HFF-Myc (cell line): ENCODE results near the gene TRPM4.

Experiments used
- DNase-seq: peaks from one replicate; pipeline ENCODE4 v3.0.0-alpha.2; 2011; ENCODE audit warnings: low read depth; ENCODE audit errors: extremely low read depth
- H3K4me3 ChIP-seq: replicated peaks from 2 replicates; pipeline ENCODE4 v1.5.1; 2011; ENCODE audit warnings: low read depth, mild to moderate bottlenecking, control low read depth, low read length
- TF ChIP-seq, protein P1 (sequence below): IDR thresholded peaks from 2 replicates; pipeline ENCODE4 v1.5.1; 2012; ENCODE audit warnings: mild to moderate bottlenecking, low read depth, low read length, control low read depth; ENCODE audit errors: missing control alignments

Gene TRPM4

DNA sequence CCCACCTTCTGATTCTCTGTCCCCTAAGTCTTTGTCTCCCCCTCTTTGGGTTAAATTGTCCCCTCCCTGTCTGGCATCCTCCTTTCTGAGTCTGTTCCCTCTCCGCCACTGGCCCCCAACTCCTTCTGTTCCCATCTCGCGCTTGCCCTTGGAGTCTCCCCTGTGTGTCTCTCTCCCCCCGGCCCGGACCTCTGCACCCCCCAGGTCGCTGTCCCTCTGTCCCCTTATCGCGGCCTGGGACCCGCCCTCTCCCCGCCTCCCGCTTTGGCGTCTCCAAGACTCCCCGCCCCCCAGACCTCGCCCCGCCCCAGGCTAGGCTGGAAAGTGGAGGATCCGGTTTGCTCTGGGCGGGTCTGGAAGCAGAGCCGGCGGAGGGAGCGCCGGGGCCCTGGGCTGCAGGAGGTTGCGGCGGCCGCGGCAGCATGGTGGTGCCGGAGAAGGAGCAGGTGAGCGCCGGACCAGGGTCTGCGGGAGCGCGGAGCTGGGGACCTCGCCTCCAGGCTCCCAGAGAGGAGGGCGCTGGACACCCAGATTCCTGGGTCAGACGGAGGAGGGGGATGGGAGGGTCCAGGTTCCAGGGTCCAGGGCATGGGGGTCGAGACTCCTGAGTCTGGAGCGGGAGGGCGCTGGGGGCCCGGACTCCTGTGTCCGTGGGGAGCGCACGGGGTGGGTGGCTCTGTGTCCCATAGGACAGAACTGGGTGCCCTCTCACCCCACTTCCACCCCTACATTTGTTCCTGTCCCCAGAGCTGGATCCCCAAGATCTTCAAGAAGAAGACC is at the start of gene TRPM4:
TRPM4 (plus strand) TSS at position 348 of the 780 bp plus-strand sequence; CDS start at position 423, 75 bp downstream.
- peak within 1 kb of the TSS; percentile 69 for H3K4me3 ChIP-seq
- DNase-seq, result no peak
- TF ChIP-seq, protein P1, sequence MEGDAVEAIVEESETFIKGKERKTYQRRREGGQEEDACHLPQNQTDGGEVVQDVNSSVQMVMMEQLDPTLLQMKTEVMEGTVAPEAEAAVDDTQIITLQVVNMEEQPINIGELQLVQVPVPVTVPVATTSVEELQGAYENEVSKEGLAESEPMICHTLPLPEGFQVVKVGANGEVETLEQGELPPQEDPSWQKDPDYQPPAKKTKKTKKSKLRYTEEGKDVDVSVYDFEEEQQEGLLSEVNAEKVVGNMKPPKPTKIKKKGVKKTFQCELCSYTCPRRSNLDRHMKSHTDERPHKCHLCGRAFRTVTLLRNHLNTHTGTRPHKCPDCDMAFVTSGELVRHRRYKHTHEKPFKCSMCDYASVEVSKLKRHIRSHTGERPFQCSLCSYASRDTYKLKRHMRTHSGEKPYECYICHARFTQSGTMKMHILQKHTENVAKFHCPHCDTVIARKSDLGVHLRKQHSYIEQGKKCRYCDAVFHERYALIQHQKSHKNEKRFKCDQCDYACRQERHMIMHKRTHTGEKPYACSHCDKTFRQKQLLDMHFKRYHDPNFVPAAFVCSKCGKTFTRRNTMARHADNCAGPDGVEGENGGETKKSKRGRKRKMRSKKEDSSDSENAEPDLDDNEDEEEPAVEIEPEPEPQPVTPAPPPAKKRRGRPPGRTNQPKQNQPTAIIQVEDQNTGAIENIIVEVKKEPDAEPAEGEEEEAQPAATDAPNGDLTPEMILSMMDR, result no peak

DNA sequence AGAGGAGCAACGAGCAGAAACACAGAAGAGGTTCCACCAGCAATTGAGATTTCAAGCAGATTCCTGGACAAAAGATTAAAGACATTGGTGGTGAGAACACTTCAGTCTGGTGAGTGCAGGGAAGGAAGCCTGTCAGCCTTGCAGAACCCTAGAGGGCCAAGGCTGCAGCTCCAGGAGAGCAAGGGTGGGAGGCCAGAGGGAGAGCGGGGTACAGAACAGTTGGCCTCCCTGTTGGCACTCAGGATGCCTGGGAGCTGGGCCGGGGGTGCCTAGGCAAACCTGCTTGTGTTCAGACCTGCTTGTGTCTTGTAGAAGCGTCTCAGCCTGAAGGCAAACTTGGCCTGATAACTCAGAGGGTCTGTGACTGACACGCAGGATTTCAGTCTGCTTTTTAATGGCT is 48.5 kb upstream of the TRPM4 start:
- no peak for DNase-seq
- TF ChIP-seq, protein P1, result no peak
- H3K4me3 ChIP-seq, result no peak overlapping the region

DNA sequence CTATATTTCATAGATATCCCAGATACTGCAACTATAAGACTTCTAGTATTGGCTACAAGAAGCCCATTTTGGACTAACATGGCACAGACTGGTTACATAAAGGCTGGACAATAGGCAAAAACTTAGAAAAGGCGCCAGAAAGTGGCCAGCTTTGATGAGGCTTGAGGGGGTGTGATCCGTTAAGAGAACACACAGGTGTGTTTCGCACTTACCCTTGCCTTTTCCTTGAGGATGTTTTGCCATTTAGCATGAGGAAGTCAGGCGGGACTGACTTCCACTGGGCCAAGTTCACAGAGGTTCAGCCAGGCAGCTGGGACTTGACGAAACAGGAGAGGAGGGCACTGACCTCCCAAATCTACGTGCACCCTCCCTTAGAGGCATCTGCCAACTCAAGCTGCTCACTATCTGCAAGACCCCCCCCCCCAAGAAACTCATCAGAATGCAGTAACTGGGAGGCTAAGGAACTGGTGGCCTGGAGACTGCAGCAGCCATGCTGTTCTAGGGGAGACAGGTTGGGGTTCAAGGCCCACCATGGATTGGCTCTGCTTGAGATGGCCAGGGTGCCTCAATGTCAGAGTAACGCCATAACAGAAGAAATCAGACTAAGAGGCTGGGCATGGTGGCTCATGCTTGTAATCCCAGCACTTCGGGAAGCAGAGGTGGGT is 47.9 kb upstream of the TRPM4 start:
- TF ChIP-seq, protein P1, result no peak
- DNase-seq, result no peak
- no peak overlapping the region for H3K4me3 ChIP-seq

DNA sequence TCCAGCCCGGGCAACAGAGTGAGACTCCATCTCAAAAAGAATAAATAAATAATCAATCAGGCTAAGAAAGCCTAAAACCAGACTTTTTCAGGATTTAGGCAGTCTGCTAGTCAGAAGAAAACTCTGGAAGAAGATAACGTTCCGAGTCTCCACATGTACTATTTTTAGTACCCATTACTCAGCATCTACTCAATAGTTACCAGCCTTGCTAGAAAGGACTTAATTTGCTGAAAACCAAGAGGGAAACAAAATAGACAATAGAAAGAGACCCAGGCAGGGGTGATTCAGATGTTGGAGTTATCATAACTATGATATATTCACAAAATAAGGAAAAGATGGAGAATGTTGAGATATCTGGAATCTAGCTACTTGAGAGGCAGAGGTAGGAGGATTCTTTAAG is 47.0 kb upstream of the TRPM4 start:
- TF ChIP-seq, protein P1, result no peak
- no peak overlapping the region for H3K4me3 ChIP-seq
- no peak for DNase-seq

DNA sequence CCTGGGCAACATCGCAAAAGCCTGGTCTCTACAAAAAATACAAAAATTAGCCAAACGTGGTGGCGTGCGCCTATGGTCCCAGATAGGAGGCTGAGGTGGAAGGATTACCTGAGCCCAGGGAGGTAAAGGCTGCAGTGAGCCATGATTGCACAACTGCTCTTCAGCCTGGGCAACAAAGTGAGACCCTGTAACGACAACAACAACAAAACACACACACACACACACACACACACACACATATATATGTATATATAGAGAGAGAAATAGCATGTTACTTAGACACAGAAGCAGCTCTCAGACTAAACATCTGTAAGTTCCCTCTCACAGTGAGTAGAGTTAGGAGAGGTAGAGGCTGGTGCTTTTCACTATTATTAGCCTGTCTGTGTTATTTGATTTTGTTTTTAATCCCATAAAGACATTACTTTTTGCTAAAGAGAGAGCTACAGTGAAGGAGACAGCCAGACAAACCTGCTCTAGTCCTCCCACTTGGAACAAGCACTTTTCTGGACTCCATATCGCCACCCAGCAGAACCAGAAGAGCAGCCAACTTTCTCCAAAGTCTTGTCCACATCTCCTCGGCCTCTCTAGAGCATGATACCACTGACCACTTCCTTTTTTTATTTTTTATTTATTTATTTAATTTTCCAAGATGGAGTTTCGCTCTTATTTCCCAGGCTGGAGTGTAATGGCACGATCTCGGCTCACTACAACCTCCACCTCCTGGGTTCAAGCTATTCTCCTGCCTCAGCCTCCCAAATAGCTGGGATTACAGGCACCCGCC is 46.2 kb upstream of the TRPM4 start:
- TF ChIP-seq, protein P1, result no peak
- DNase-seq, result no peak
- H3K4me3 ChIP-seq, result no peak overlapping the region

DNA sequence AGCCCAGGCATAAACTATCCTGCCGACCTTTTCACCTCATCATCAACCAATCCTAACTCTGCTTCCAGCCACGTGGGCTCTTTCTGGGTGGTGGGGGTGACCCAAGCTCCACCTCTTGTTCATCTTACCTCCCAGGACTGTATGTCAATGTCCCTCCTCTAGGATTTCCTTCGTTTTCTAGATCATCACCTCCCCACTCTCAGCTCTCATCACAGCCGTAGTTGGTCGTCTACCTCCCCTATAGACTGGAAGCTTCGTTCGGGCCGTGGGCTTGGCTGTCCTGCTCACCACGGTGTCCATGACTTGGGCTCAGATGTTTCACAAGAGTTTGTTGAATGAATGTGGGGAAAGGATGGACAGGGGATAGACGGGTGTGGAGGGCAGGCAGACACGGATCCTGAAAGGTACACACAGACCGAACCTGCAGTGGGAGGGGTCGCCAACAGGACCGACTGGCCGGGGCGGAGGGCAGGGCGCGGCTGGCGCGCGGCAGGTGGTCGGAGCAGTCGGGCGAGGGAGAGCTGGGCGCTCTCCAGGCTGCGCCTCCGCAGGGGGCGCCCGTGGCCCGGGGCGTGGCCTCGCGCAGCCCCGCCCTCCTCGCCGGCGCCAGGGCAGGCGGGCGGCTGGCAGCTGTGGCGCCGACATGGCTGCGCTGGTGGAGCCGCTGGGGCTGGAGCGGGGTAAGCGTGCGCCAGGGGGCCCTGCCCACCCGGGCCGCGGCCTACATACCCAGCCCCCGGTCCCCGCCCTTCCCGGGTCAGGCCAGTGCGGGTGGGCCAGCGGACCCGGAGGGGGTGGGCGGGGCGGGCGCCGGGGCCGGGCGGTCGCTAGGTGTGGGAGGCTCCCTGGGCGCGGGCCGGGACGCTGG is 43.6 kb upstream of the TRPM4 start, which contains the start of gene LIN7B:
LIN7B (plus strand) TSS at position 609 of the 868 bp plus-strand sequence; CDS start at position 644, 35 bp downstream.
- no peak for DNase-seq
- TF ChIP-seq, protein P1, result no peak
- H3K4me3 ChIP-seq, result peak within 1 kb of the TSS; percentile 56
